Left hindlimb (tissue), 1 donor: Measurements from ENCODE around the gene PRB4.
"Not testable (repeated sequence)": the region's sequence is repeated elsewhere in the genome, so short reads cannot be mapped to it uniquely, and the experiment has no call there.

ENCODE experiments used
- DNase-seq: peaks from one replicate; pipeline ENCODE4 v3.0.0-alpha.2; 2018

Gene PRB4

GRCh38 chr12:11310336-11310735 lies at the start of gene PRB4:
PRB4 (minus strand) TSS chr12:11310436; CDS start chr12:11310398, 38 bp downstream.
- DNase-seq: no peak

GRCh38 chr12:11351736-11352135 lies 41.5 kb upstream of the PRB4 start:
- not testable (repeated sequence) for DNase-seq

GRCh38 chr12:11348439-11348838 lies 38.2 kb upstream of the PRB4 start:
- DNase-seq: no peak

GRCh38 chr12:11347810-11348209 lies 37.6 kb upstream of the PRB4 start:
- DNase-seq: no peak

GRCh38 chr12:11344500-11344899 lies 34.3 kb upstream of the PRB4 start:
- no peak for DNase-seq

- DNase-seq: no peak
These were observed 14.2 kb upstream of the PRB4 start for GRCh38 chr12:11324426-11324825.

GRCh38 chr12:11321980-11322379 lies 11.7 kb upstream of the PRB4 start:
- no peak for DNase-seq

- no peak for DNase-seq
These were observed 3.1 kb downstream of the PRB4 start for GRCh38 chr12:11307143-11307542.

- no peak for DNase-seq
These were observed 36.8 kb downstream of the PRB4 start for GRCh38 chr12:11273449-11273848.

- no peak for DNase-seq
These were observed 40.6 kb downstream of the PRB4 start, which contains the start of gene PRB3 for GRCh38 chr12:11269607-11270006. PRB3 (minus strand) TSS chr12:11269707; CDS start chr12:11269669, 38 bp downstream.

GRCh38 chr12:11264501-11264900 lies 45.7 kb downstream of the PRB4 start:
- DNase-seq: no peak
